DMS79 (cell line): ENCODE measurements around the gene LY6G6F.

ENCODE experiments used
- DNase-seq: peaks from one replicate; lab custom pipeline; 2025; lab: John Stamatoyannopoulos, UW

The LY6G6F gene

GRCh38 chr6:31739639-31740396, 33.2 kb downstream of the LY6G6F start, which contains the start of gene MSH5:
MSH5 (plus strand) TSS chr6:31740005; CDS start chr6:31740467, 462 bp downstream.
- peak; percentile 92 for DNase-seq

- DNase-seq: no peak
These were observed 33.9 kb downstream of the LY6G6F start for GRCh38 chr6:31740397-31741223.

- no peak for DNase-seq
These were observed 35.1 kb downstream of the LY6G6F start for GRCh38 chr6:31741815-31742214.

- DNase-seq: no peak
These were observed 36.2 kb downstream of the LY6G6F start for GRCh38 chr6:31742894-31743293.

GRCh38 chr6:31744422-31744821, 37.8 kb downstream of the LY6G6F start:
- DNase-seq: no peak

GRCh38 chr6:31749301-31750036, 42.8 kb downstream of the LY6G6F start:
- no peak for DNase-seq

- no peak for DNase-seq
These were observed 43.9 kb downstream of the LY6G6F start for GRCh38 chr6:31750411-31751022.

- no peak for DNase-seq
These were observed 46.2 kb downstream of the LY6G6F start for GRCh38 chr6:31752739-31753319.

GRCh38 chr6:31758281-31758680, 51.6 kb downstream of the LY6G6F start:
- DNase-seq: no peak
